Right lobe of liver (tissue), 6 donors: Measurements from ENCODE around the gene NEDD1. TPM values are rescaled to one million over a fixed set of nuclear protein-coding genes. Genes with fewer than 3 reads are reported as not detected.

ENCODE experiments used
- ATAC-seq, 4 donors: fragments of 200-7000 bp; cut with Tn5 transposase; one replicate each; pipeline ENCODE4 v1.9.1; 2020; ENCODE audit warnings: mild to moderate bottlenecking in 4 of 4, moderate library complexity in 4 of 4
- DNase-seq, 3 donors: peaks; one replicate each; pipeline ENCODE4 v3.0.0-alpha.2; 2020
- H3K27ac ChIP-seq, 3 donors: fragments of 200-600 bp; one replicate each; pipeline ENCODE4 v1.8.0; 2022
- H3K27me3 ChIP-seq, 2 donors: fragments of 200-600 bp; one replicate each; pipeline ENCODE4 v1.8.0; 2022
- H3K36me3 ChIP-seq, 4 donors: fragments of 200-600 bp; sonication (generic) in 1 of 4; one replicate each; pipeline versions ENCODE4 v1.5.1 to v1.8.0; 2017 to 2022; ENCODE audit warnings: control low read depth in 1 of 4
- H3K4me1 ChIP-seq, 4 donors: fragments of 200-600 bp; sonication (generic) in 1 of 4; one replicate each; pipeline versions ENCODE4 v1.5.1 to v1.8.0; 2017 to 2022; ENCODE audit warnings: control low read depth in 1 of 4
- H3K4me3 ChIP-seq, 3 donors: fragments of 200-600 bp; one replicate each; pipeline ENCODE4 v1.8.0; 2022
- H3K9me3 ChIP-seq, 4 donors: fragments of 200-600 bp; sonication (generic) in 1 of 4; one replicate each; pipeline versions ENCODE4 v1.5.1 to v1.8.0; 2017 to 2022; ENCODE audit warnings: control low read depth in 1 of 4
- CTCF ChIP-seq, 4 donors: fragments of 200-600 bp in 3 of 4; fragments of 450-650 bp in 1 of 4; IDR thresholded peaks; one replicate each; pipeline versions ENCODE4 v1.5.1 to v1.8.0; 2016 to 2022; ENCODE audit warnings: antibody characterized with exemption in 4 of 4, mild to moderate bottlenecking in 2 of 4
- POLR2A ChIP-seq: fragments of 450-650 bp; IDR thresholded peaks from one replicate; pipeline ENCODE4 v1.6.1; 2017; ENCODE audit warnings: antibody characterized with exemption, mild to moderate bottlenecking
- WGBS: methylation state at CpG from one replicate; pipeline ENCODE4 v1.1.6; 2018; ENCODE audit warnings: low coverage, low lambda C conversion rate; ENCODE audit not compliant: insufficient coverage; ENCODE audit errors: missing lambda C conversion rate; 5-methylcytosine and 5-hydroxymethylcytosine counted together
- intact Hi-C, 2 donors: fragments of 100-400 bp; cut with DNase I; formaldehyde crosslinking; loops; one replicate each; pipeline versions ENCODE4 v1.11.2 to v1.14.1; 2022
- total RNA-seq, 6 experiments: library from RNA; depleted of rRNA in 2 of 6; stranded (reverse); fragments of >200 nt in 2 of 6; fragmentation: NEBNext Ultra II Directional in 3 of 6; extraction: Animal tissue kit (Norgen Biotek cat#: 25700) in 3 of 6; gene quantifications; one replicate each; pipeline versions ENCODE4 v1.1.0 to v1.2.4, GENCODE V29; 2016 to 2023
- donor health status: DM: no; HTN: yes; CAD: no.
- donor health status: DM: no; HTN: no; CAD: no.
- donor health status: DM: no; HTN: no; CAD: no.
- donor health status: DM: no; HTN: yes; CAD: no.
- donor health status: DM: no; HTN: yes; CAD: no.

Gene NEDD1
- total RNA-seq, 6 experiments from 2014 or later = 2.8 to 8.5 (median 6.4) TPM

- Histone ChIP-seq H3K9me3 (no peaks in the 10 kb centered on the region), H3K27ac (no peak overlapping the region), H3K4me1 (no peaks in the 10 kb centered on the region), H3K27me3 (no peaks in the 10 kb centered on the region), H3K4me3 (no peak overlapping the region), H3K36me3 (no peaks in the 10 kb centered on the region)
- DNase-seq (no peak), ATAC-seq (no peak)
- WGBS = 29% methylated on average over 5 of the region's 5 CpGs
- intact Hi-C loops = no loop called here
- TF ChIP-seq POLR2A (no peak), CTCF (IDR thresholded peaks at IDR 0.05) (no peak)
Observed at GRCh38 chr12:96889273-96889933, 17.7 kb upstream of the NEDD1 start.

DNA sequence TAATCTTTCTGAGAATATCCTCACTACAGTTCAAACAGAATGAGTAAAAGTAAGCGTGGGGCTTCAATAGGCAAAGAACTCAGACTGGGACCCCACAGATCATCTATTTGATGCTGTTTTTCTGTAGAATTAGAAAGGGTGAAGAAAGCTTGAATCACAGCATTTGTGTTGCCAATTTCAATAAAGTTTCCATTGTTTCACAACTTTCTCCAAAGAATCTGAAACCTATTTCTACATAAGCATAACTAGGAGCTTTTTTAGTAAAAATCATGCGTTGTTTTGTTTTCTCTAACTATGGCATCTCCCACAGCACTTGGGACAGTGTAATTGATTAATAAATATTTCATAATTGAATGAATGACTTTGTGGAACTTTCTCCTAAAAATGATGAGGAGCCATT, 16.7 kb upstream of the NEDD1 start:
- ATAC-seq (no peak), DNase-seq (no peak)
- Histone ChIP-seq H3K27me3 (no peaks in the 10 kb centered on the region), H3K36me3 (no peaks in the 10 kb centered on the region), H3K27ac (no peak overlapping the region), H3K4me3 (no peak overlapping the region), H3K4me1 (no peaks in the 10 kb centered on the region), H3K9me3 (no peaks in the 10 kb centered on the region)
- intact Hi-C loops = no loop called here
- no peak for TF ChIP-seq POLR2A
- no peak for TF ChIP-seq CTCF (IDR thresholded peaks at IDR 0.05)
- 74% methylated on average over 2 of the region's 2 CpGs for whole genome bisulfite sequencing

DNA sequence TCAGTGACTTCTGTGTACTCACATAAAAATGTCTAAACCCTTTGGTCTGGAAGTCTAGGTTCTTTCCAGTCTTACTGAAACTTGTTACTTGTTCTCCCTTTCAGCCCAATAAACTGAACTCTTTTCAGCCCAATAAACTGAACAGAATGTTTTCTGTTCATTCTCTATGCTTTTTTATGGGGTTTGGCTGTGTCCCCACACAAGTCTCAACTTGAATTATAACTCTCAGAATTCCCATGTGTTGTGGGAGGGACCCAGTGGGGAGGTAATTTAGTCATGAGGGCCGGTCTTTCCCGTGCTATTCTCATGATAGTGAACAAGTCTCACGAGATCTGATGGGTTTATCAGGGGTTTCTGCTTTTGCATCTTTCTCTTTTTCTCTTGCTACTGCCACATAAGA, 15.0 kb upstream of the NEDD1 start:
- Histone ChIP-seq H3K4me3 (no peak overlapping the region), H3K27me3 (no peaks in the 10 kb centered on the region), H3K9me3 (no peaks in the 10 kb centered on the region), H3K4me1 (no peaks in the 10 kb centered on the region), H3K27ac (no peak overlapping the region), H3K36me3 (no peaks in the 10 kb centered on the region)
- ATAC-seq = no peak
- intact Hi-C loops = no loop called here
- no peak for DNase-seq
- 78% methylated on average over 3 of the region's 3 CpGs for WGBS
- TF ChIP-seq CTCF (IDR thresholded peaks at IDR 0.05) (no peak), POLR2A (no peak)

DNA sequence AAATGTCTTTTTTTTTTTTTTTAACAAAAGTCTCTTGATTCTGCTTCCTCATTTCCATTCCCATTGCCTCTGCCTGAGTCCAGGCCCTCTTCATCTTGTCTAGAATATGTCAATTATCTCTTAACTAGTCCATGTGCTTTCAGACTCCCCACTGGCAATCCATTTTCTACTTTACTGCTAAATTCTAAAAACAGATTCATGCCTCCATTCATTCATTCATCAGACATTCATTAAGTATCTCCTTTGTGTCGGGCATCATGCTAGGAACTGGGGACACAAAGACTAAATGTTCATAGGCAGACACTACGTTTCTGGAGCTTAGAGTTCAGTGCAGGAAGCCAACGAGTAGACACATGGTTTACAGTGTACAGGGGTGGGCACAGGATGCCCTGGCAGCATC, 9.6 kb upstream of the NEDD1 start:
- WGBS = 57% methylated on average over 3 of the region's 3 CpGs
- ATAC-seq = no peak
- TF ChIP-seq POLR2A (no peak), CTCF (IDR thresholded peaks at IDR 0.05) (no peak)
- H3K4me1 ChIP-seq = no peaks in the 10 kb centered on the region
- no peaks in the 10 kb centered on the region for H3K9me3 ChIP-seq
- H3K4me3 ChIP-seq = no peak overlapping the region
- no peaks in the 10 kb centered on the region for H3K27me3 ChIP-seq
- intact Hi-C loops = no loop called here
- no peaks in the 10 kb centered on the region for H3K36me3 ChIP-seq
- no peak overlapping the region for H3K27ac ChIP-seq
- no peak for DNase-seq

- DNase-seq (no peak), ATAC-seq (no peak)
- no peak for TF ChIP-seq CTCF (IDR thresholded peaks at IDR 0.05)
- TF ChIP-seq POLR2A = no peak
- Histone ChIP-seq H3K36me3 (no peaks in the 10 kb centered on the region), H3K4me3 (no peak overlapping the region), H3K27me3 (no peaks in the 10 kb centered on the region), H3K27ac (no peak overlapping the region), H3K9me3 (no peaks in the 10 kb centered on the region), H3K4me1 (no peaks in the 10 kb centered on the region)
- intact Hi-C loops = no loop called here
Observed at GRCh38 chr12:96901175-96901574, 5.9 kb upstream of the NEDD1 start.
